GM10248 (cell line): ENCODE data around the gene PBLD.

Experiments
- CTCF ChIA-PET: fragments of 300-600 bp; sonication (Branson Sonifier 250); formaldehyde crosslinking; extraction: SDS; loops from one replicate; lab custom pipeline; 2021; ENCODE audit warnings: antibody characterized with exemption; lab: Yijun Ruan, JAX
- POLR2A ChIA-PET: fragments of 350-650 bp; sonication (Branson Sonifier 250); formaldehyde crosslinking; extraction: SDS; loops from one replicate; lab custom pipeline; 2020; ENCODE audit warnings: antibody characterized with exemption; lab: Yijun Ruan, JAX
- DNase-seq: peaks from one replicate; pipeline ENCODE4 v3.0.0; 2012; ENCODE audit errors: extremely low spot score
- TF ChIP-seq, protein P1 (sequence below): IDR thresholded peaks from 2 replicates; pipeline ENCODE4 v1.5.1; 2012; ENCODE audit warnings: mild to moderate bottlenecking, low read depth; ENCODE audit errors: extremely low read depth, missing control alignments, control extremely low read depth

PBLD gene

GRCh38 chr10:68272833-68273232, 59.9 kb downstream of the PBLD start:
- ChIA-PET POLR2A (no interaction called here), CTCF (no interaction called here)
- TF ChIP-seq, protein P1, sequence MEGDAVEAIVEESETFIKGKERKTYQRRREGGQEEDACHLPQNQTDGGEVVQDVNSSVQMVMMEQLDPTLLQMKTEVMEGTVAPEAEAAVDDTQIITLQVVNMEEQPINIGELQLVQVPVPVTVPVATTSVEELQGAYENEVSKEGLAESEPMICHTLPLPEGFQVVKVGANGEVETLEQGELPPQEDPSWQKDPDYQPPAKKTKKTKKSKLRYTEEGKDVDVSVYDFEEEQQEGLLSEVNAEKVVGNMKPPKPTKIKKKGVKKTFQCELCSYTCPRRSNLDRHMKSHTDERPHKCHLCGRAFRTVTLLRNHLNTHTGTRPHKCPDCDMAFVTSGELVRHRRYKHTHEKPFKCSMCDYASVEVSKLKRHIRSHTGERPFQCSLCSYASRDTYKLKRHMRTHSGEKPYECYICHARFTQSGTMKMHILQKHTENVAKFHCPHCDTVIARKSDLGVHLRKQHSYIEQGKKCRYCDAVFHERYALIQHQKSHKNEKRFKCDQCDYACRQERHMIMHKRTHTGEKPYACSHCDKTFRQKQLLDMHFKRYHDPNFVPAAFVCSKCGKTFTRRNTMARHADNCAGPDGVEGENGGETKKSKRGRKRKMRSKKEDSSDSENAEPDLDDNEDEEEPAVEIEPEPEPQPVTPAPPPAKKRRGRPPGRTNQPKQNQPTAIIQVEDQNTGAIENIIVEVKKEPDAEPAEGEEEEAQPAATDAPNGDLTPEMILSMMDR = no peak
- DNase-seq = no peak

DNA sequence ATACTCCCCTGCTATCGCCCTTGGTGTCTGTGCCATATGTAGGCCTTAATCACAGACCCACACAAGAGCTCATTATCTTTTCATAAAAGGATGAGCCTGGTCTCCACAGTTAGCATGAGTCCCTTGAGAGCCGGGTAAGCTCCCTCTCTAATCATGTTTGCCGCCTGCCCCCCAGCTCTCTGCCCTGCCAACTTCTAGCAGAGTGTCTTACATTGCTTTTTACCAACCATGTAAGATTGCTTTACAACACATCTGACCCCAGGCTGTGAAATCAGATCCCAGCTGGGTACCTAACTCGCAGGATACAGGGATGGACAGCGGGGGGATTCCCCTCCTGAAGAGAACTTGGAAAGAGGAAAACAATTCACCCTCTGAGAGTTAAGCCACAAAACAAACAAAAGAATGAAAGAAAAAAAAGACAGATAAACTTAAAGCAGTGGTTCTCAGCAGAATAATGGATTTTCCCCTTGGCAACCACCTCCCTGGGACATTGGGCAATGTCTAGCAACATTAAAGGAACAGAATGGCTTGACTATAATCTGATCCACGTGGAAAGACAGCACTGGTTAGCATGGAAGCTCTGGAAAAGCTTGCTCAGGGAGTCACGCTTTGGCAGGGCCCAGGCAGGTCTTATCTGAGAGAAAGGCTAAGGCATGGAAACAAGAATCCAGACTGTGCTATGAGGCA, 61.4 kb downstream of the PBLD start:
- POLR2A ChIA-PET = no interaction called here
- TF ChIP-seq, protein P1 = no peak
- CTCF ChIA-PET = interaction anchor here (1.6 to 2.1 kb wide), 2 partner anchors 30 to 59 kb away, joined by 5 to 6 read pairs; no protein-coding TSS in a partner anchor
- DNase-seq = no peak

DNA sequence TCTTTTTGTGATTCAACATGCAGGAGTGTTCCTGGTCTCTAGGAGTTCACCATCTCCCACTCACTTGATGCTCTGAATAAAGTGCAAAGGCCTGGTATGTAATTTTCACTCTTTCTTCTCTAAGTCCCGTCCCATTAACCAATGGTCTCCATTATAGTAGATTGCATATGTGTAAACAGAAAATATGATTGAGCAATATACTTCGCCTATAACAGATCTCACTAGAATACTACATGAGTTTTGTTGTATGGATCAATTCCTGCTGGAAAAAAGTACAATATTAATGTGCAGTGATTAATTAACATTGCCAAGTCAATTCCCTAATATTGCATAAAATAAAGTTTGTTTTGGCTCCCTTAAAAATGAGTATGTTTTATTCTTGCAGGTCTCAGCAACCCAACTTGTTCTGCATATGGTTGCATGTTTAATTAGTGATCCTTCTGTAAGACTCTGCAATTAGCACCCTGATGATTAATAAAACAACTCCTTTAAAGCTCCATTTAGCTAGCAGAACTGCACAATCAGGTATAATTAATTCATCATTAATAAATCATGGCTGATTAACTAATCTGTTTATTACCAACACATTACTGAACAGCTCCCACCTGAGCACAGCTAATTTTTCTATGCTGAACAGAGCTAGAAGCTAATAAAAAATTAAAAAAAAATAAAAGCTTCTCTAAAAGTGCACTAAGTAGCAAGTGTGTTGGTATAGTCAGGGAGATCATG, 63.0 kb downstream of the PBLD start:
- CTCF ChIA-PET = interaction anchor here (0.8 to 2.1 kb wide), 3 partner anchors 10 to 57 kb away, joined by 3 to 6 read pairs (median 5); no protein-coding TSS in a partner anchor

GRCh38 chr10:68261132-68261856, 71.4 kb downstream of the PBLD start:
- ChIA-PET CTCF (interaction anchor here (0.7 to 1.4 kb wide), 2 partner anchors 21 to 49 kb away, joined by 3 to 4 read pairs; no protein-coding TSS in a partner anchor), POLR2A (no interaction called here)
- no peak for DNase-seq

More for the DNA sequence above, 63.0 kb downstream of the PBLD start:
- DNase-seq = no peak
- TF ChIP-seq, protein P1 = no peak
- POLR2A ChIA-PET = no interaction called here

GRCh38 chr10:68253346-68253745, 79.4 kb downstream of the PBLD start:
- TF ChIP-seq, protein P1 = no peak
- ChIA-PET POLR2A (no interaction called here), CTCF (interaction anchor here (0.9 to 3.1 kb wide), 4 partner anchors 23 to 643 kb away, joined by 3 to 10 read pairs (median 4); no protein-coding TSS in a partner anchor)
- no peak for DNase-seq

More at GRCh38 chr10:68261132-68261856, 71.4 kb downstream of the PBLD start:
- TF ChIP-seq, protein P1 = no peak
